PC-3 (cell line): Measurements from ENCODE around the gene KIF11.

Experiments
- CTCF ChIP-seq: fragments of 300-600 bp; sonication (generic); conservative IDR thresholded peaks from 2 replicates; pipeline ENCODE4 v1.5.1; 2017; ENCODE audit warnings: antibody characterized with exemption, low read depth, mild to moderate bottlenecking, low read length
- EZH2 ChIP-seq: fragments of 300-600 bp; sonication (generic); IDR thresholded peaks from one replicate; pipeline ENCODE4 v1.6.1; 2017; ENCODE audit warnings: antibody characterized with exemption, mild to moderate bottlenecking, low read length; ENCODE audit not compliant: unreplicated experiment

GRCh38 chr10:92681306-92681834, 88.4 kb downstream of the KIF11 start:
- TF ChIP-seq CTCF, result no peak
- no peak for TF ChIP-seq EZH2
